ENCODE data around the gene RFX8. TPM values are rescaled to one million over a fixed set of nuclear protein-coding genes. Genes with fewer than 3 reads are reported as not detected.

Gene RFX8
- total and polyA plus RNA-seq, 2 of the 13 experiments (the other 11 are each of a cell fraction or from before 2014, with no cell fraction given): not detected

DNA sequence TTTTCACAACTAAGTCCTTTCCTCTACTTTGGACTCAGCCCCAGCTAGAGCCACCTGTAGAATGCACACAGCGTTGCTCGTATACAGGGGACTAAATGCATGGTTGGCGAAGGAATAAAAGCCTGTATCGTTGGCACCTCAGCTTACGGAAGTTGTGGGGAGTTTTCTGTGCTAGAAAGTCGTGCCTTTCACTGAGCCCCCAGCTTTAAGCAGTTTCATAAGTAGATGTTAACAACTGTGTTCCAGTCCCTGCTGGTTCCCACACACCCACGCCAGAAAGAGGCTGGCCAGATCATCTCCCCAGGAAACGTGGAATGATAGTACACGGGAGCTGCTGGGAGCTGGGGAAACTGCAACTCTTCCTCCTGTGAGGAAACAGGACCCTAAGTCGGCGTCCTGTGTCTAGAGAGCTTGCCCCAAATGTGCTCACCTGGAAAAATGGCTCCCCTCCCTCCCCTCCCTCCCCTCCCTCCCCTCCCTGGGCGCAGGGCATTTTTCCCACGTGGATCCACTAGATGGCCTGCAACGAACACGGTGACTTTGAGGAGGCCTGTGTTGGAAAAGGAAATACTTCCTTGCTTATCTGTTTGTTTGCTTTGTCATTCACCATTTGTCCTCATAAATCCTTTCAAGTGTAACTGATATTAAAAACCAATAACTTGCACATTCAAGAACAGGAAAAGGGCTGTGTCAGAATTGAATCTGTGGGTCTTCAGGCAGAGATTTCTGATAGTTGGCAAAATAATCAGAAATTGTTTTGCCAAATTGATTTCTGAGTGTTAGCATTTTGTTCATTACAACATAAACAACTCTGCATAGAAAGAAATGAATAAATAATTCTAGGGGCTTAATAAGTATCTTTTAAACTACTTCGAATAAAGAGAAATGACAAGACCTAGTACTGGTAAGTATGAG, 43.9 kb upstream of the RFX8 start:
- ChIA-PET POLR2A (interaction anchor here (1.0 to 1.1 kb wide), 2 partner anchors 37 to 181 kb away, joined by 3 to 4 read pairs; no protein-coding TSS in a partner anchor), CTCF (ENCODE audit: low intra/inter-chr PET ratio, low total read pairs) (no interaction called here)
- Histone ChIP-seq H3K27me3 (ENCODE audit: control insufficient read depth in 1 of 2, insufficient read depth in 2 of 2, low read length in 2 of 2) (no peaks in the 10 kb centered on the region), H3K4me1 (ENCODE audit: insufficient read depth, low read length) (peaks cover 51% of the 10 kb centered on the region), H3K27ac (ENCODE audit: extremely low read length, insufficient read depth, low read length) (no peak overlapping the region), H3K9ac (ENCODE audit: insufficient read depth, low read depth, low read length) (0 out of 2 replicates have a peak overlapping the region, but pooled peaks have one; percentile 18), H2AFZ (ENCODE audit: low read length) (peak overlapping the region; percentile 58), H3K4me2 (ENCODE audit: low read depth, low read length) (peak overlapping the region; percentile 74), H3K36me3 (replicated peaks in 1 of 2; ENCODE audit: control insufficient read depth in 1 of 2, insufficient read depth in 2 of 2, low read length in 2 of 2) (no peaks in the 10 kb centered on the region), H4K20me1 (ENCODE audit: insufficient read depth, low read length) (no peaks in the 10 kb centered on the region), H3K79me2 (ENCODE audit: insufficient read depth, low read length) (no peaks in the 10 kb centered on the region), H3K4me3 (replicated peaks in 1 of 3; ENCODE audit: insufficient read depth in 1 of 3, low read depth in 2 of 3, low read length in 3 of 3) (peak overlapping the region; percentile 23 to 51 (median 25); a peak in 5 of 6 replicates), H3K9me3 (ENCODE audit: low read length) (peaks cover 8% of the 10 kb centered on the region)
- intact Hi-C loops (cut with micrococcal nuclease; ENCODE audit: unreplicated experiment) (loop anchor here (2.0 to 5.0 kb wide), 3 partner anchors 178 to 313 kb away; partner anchors contain the start of gene MAP4K4), in situ Hi-C loops (cut with HindIII; ENCODE audit: extremely low pct_ligation_motif_present, low pct_unique_long_range_greater_than_20kb) (loop anchor here (5.0 kb wide), 1 partner anchor 178 kb away; the partner anchor contains the start of gene MAP4K4)
- FAIRE-seq (peak; percentile 90), ATAC-seq (peak; percentile 87), DNase-seq (ENCODE audit: low spot score) (peak; percentile 78)
- WGBS (ENCODE audit: low lambda C conversion rate): 30% methylated on average over 15 of the region's 16 CpGs
- no TSS peak for BruUV-seq (replicated peaks)
- no peak for TF ChIP-seq ZNF543 (CRISPR knock-in tag; IDR thresholded peaks at IDR 0.05)
- peak; percentile 29 for TF ChIP-seq HNRNPK (IDR thresholded peaks at IDR 0.05; ENCODE audit: low read depth, low read length, poor library complexity, severe bottlenecking)
- TF ChIP-seq BORCS8-MEF2B (CRISPR knock-in tag; IDR thresholded peaks at IDR 0.05): 0 out of 2 replicates have a peak, but pooled peaks have one; percentile 39
- TF ChIP-seq ZSCAN20 (CRISPR knock-in tag; IDR thresholded peaks at IDR 0.05; ENCODE audit: borderline replicate concordance): no peak
- no peak for TF ChIP-seq BHLHE40 (IDR thresholded peaks at IDR 0.05; ENCODE audit: low read length)
- TF ChIP-seq SIN3A (IDR thresholded peaks at IDR 0.05; ENCODE audit: borderline replicate concordance, low read depth, low read length): no peak
- no peak for TF ChIP-seq NFE2L2 (IDR thresholded peaks at IDR 0.05; ENCODE audit: low read length)
- TF ChIP-seq KLF16 (CRISPR knock-in tag; IDR thresholded peaks at IDR 0.05): no peak; a peak in 1 of 4 replicates
- TF ChIP-seq, protein P1, sequence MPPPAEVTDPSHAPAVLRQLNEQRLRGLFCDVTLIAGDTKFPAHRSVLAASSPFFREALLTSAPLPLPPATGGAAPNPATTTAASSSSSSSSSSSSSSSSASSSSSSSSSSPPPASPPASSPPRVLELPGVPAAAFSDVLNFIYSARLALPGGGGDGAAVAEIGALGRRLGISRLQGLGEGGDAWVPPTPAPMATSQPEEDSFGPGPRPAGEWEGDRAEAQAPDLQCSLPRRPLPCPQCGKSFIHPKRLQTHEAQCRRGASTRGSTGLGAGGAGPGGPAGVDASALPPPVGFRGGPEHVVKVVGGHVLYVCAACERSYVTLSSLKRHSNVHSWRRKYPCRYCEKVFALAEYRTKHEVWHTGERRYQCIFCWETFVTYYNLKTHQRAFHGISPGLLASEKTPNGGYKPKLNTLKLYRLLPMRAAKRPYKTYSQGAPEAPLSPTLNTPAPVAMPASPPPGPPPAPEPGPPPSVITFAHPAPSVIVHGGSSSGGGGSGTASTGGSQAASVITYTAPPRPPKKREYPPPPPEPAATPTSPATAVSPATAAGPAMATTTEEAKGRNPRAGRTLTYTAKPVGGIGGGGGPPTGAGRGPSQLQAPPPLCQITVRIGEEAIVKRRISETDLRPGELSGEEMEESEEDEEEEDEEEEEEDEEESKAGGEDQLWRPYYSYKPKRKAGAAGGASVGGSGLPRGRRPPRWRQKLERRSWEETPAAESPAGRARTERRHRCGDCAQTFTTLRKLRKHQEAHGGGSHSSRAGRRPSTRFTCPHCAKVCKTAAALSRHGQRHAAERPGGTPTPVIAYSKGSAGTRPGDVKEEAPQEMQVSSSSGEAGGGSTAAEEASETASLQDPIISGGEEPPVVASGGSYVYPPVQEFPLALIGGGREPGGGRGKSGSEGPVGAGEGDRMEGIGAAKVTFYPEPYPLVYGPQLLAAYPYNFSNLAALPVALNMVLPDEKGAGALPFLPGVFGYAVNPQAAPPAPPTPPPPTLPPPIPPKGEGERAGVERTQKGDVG (CRISPR knock-in tag; IDR thresholded peaks at IDR 0.05; ENCODE audit: borderline replicate concordance): peak; percentile 38; the same call in 1 of the 2 replicates
- no peak for TF ChIP-seq RFX3 (CRISPR knock-in tag; IDR thresholded peaks at IDR 0.05)
- TF ChIP-seq FIP1L1 (IDR thresholded peaks at IDR 0.05; ENCODE audit: borderline replicate concordance, insufficient read depth, low read depth, low read length): no peak
- 0 out of 2 replicates have a peak, but pooled peaks have one; percentile 37 for TF ChIP-seq KAT8 (CRISPR knock-in tag; IDR thresholded peaks at IDR 0.05)
- TF ChIP-seq ZNF264 (CRISPR knock-in tag; IDR thresholded peaks at IDR 0.05): no peak
- TF ChIP-seq ZFP36 (IDR thresholded peaks at IDR 0.05; ENCODE audit: borderline replicate concordance, low read depth, low read length, partially characterized antibody): no peak
- peak; percentile 85; the same call in 1 of the 2 replicates for TF ChIP-seq MAZ (IDR thresholded peaks at IDR 0.05; ENCODE audit: borderline replicate concordance, low read depth, low read length)
- no peak for TF ChIP-seq MAZ (CRISPR knock-in tag; IDR thresholded peaks at IDR 0.05; ENCODE audit: low read depth)
- no peak for TF ChIP-seq ZNF333 (CRISPR knock-in tag; IDR thresholded peaks at IDR 0.05; ENCODE audit: borderline replicate concordance)
- TF ChIP-seq CREBL2 (CRISPR knock-in tag; IDR thresholded peaks at IDR 0.05; ENCODE audit: borderline replicate concordance): no peak
